CD14-positive monocyte (primary cell): ENCODE measurements around the gene SLC5A12. TPM values are rescaled to one million over a fixed set of nuclear protein-coding genes. Genes with fewer than 3 reads are reported as not detected.

Experiments used
- DNase-seq, 3 donors: peaks; one replicate each; pipeline ENCODE4 v3.0.0-alpha.2; 2011 to 2022
- H2AFZ ChIP-seq: 2 replicates; pipeline ENCODE4 v1.6.0; 2012; ENCODE audit warnings: mild to moderate bottlenecking, low read depth, low read length, inconsistent platforms; ENCODE audit not compliant: insufficient read depth, poor library complexity, severe bottlenecking
- H3K27ac ChIP-seq, 2 donors: 1 replicate in 1 of 2; 2 replicates in 1 of 2; pipeline ENCODE4 v1.5.1; 2012 to 2013; ENCODE audit warnings: low read length in 2 of 2, control low read depth in 1 of 2, inconsistent platforms in 1 of 2, low read depth in 1 of 2, mild to moderate bottlenecking in 1 of 2
- H3K27me3 ChIP-seq, 2 donors: one replicate each; pipeline versions ENCODE4 v1.6.0 to v1.6.1; 2011 to 2013; ENCODE audit warnings: low read length in 2 of 2; ENCODE audit not compliant: control insufficient read depth in 2 of 2, insufficient read depth in 2 of 2
- H3K36me3 ChIP-seq, 2 donors: replicated peaks in 1 of 2; 1 replicate in 1 of 2; 2 replicates in 1 of 2; pipeline versions ENCODE4 v1.5.1 to v1.6.1; 2012 to 2013; ENCODE audit warnings: low read length in 2 of 2, control low read depth in 1 of 2, inconsistent platforms in 1 of 2, mild to moderate bottlenecking in 1 of 2; ENCODE audit not compliant: insufficient read depth in 2 of 2, control insufficient read depth in 1 of 2
- H3K4me1 ChIP-seq, 2 donors: 1 replicate in 1 of 2; 2 replicates in 1 of 2; pipeline versions ENCODE4 v1.5.1 to v1.6.1; 2012 to 2013; ENCODE audit warnings: low read length in 2 of 2, control low read depth in 1 of 2, inconsistent platforms in 1 of 2, mild to moderate bottlenecking in 1 of 2, moderate library complexity in 1 of 2; ENCODE audit not compliant: insufficient read depth in 2 of 2, control insufficient read depth in 1 of 2
- H3K4me2 ChIP-seq: replicated peaks from 2 replicates; pipeline ENCODE3; 2012; ENCODE audit warnings: low read length, moderate library complexity, mild to moderate bottlenecking; ENCODE audit not compliant: poor library complexity, severe bottlenecking; ENCODE audit errors: extremely low read depth
- H3K4me3 ChIP-seq, 3 experiments: fragments of 200-600 bp in 1 of 3; sonication (generic) in 1 of 3; replicated peaks in 1 of 3; 1 replicate in 2 of 3; 2 replicates in 1 of 3; pipeline ENCODE4 v1.5.1; 2011 to 2013; ENCODE audit warnings: low read length in 3 of 3, mild to moderate bottlenecking in 3 of 3, control low read depth in 2 of 3, low read depth in 2 of 3, inconsistent platforms in 1 of 3, moderate library complexity in 1 of 3
- H3K79me2 ChIP-seq: 2 replicates; pipeline ENCODE4 v1.6.0; 2012; ENCODE audit warnings: mild to moderate bottlenecking, control low read depth, inconsistent platforms, low read length, moderate library complexity; ENCODE audit not compliant: insufficient read depth
- H3K9ac ChIP-seq: 2 replicates; pipeline ENCODE4 v1.6.0; 2017; ENCODE audit warnings: low read length, mild to moderate bottlenecking; ENCODE audit not compliant: insufficient read depth, poor library complexity, severe bottlenecking
- H3K9me3 ChIP-seq, 2 donors: replicated peaks in 1 of 2; 1 replicate in 1 of 2; 2 replicates in 1 of 2; pipeline versions ENCODE4 v1.5.1 to v1.6.1; 2012 to 2013; ENCODE audit warnings: low read length in 2 of 2, control low read depth in 1 of 2; ENCODE audit not compliant: control insufficient read depth in 1 of 2, insufficient read depth in 1 of 2
- H4K20me1 ChIP-seq: 2 replicates; pipeline ENCODE4 v1.6.0; 2012; ENCODE audit warnings: mild to moderate bottlenecking, low read length, control low read depth, moderate library complexity; ENCODE audit not compliant: insufficient read depth
- H3K27ac Mint-ChIP-seq, 7 donors: one replicate each; pipeline ENCODE4 v1.8.0; 2020; ENCODE audit warnings: mild to moderate bottlenecking in 7 of 7, mixed read lengths in 7 of 7, moderate library complexity in 6 of 7, inconsistent platforms in 2 of 7
- H3K27me3 Mint-ChIP-seq, 3 donors: one replicate each; pipeline ENCODE4 v1.8.0; 2021 to 2022; ENCODE audit warnings: low read depth in 3 of 3, mild to moderate bottlenecking in 3 of 3, mixed read lengths in 3 of 3, moderate library complexity in 3 of 3, inconsistent platforms in 1 of 3
- H3K36me3 Mint-ChIP-seq, 2 donors: one replicate each; pipeline ENCODE4 v1.8.0; 2020; ENCODE audit warnings: mixed read lengths in 2 of 2, inconsistent platforms in 1 of 2, mild to moderate bottlenecking in 1 of 2
- H3K4me1 Mint-ChIP-seq: one replicate; pipeline ENCODE4 v1.8.0; 2020; ENCODE audit warnings: mild to moderate bottlenecking, mixed read lengths
- H3K4me3 Mint-ChIP-seq, 2 donors: one replicate each; pipeline ENCODE4 v1.8.0; 2020; ENCODE audit warnings: mild to moderate bottlenecking in 2 of 2, mixed read lengths in 2 of 2, moderate library complexity in 1 of 2
- H3K9me3 Mint-ChIP-seq, 7 donors: one replicate each; pipeline ENCODE4 v1.8.0; 2020 to 2022; ENCODE audit warnings: mixed read lengths in 7 of 7, mild to moderate bottlenecking in 6 of 7, moderate library complexity in 6 of 7, inconsistent platforms in 2 of 7
- CTCF ChIP-seq: fragments of 200-600 bp; IDR thresholded peaks from one replicate; pipeline ENCODE4 v1.8.0; 2022; ENCODE audit warnings: antibody characterized with exemption, mild to moderate bottlenecking
- WGBS: methylation state at CpG from one replicate; pipeline ENCODE4 v1.1.5; 2013; ENCODE audit warnings: missing lambda C conversion rate; ENCODE audit not compliant: insufficient coverage; 5-methylcytosine and 5-hydroxymethylcytosine counted together
- intact Hi-C, 2 donors: fragments of 100-400 bp; cut with micrococcal nuclease; formaldehyde crosslinking; loops; one replicate each; pipeline versions ENCODE4 v1.15.0 to v1.15.1; 2023
- polyA plus RNA-seq, 3 donors: library from polyadenylated mRNA; depleted of rRNA in 1 of 3; unstranded in 2 of 3; stranded (reverse) in 1 of 3; fragments of 300-500 nt in 2 of 3; fragments of >200 nt in 1 of 3; fragmentation: Illumina TruSeq in 2 of 3; gene quantifications; 1 replicate in 2 of 3; 2 replicates in 1 of 3; pipeline ENCODE4 v1.2.3, GENCODE V29; 2012 to 2021

Gene SLC5A12
- polyA plus RNA-seq, 3 donors, result not detected

GRCh38 chr11:26632691-26633159 is 89.1 kb downstream of the SLC5A12 start:
- no peak overlapping the region for H3K27ac ChIP-seq
- TF ChIP-seq CTCF, result no peak
- no peaks in the 10 kb centered on the region for H3K27me3 ChIP-seq
- Mint-ChIP-seq H3K27me3 (no peaks in the 10 kb centered on the region), H3K4me1 (no peaks in the 10 kb centered on the region), H3K9me3 (peaks cover 0 to 2% (median 0%) of the 10 kb centered on the region in 7 donors), H3K4me3 (no peak overlapping the region), H3K27ac (no peak overlapping the region), H3K36me3 (no peaks in the 10 kb centered on the region)
- H4K20me1 ChIP-seq, result no peaks in the 10 kb centered on the region
- intact Hi-C loops, result no loop called here
- no peaks in the 10 kb centered on the region for H3K36me3 ChIP-seq
- no peak for DNase-seq
- no peaks in the 10 kb centered on the region for H3K9me3 ChIP-seq
- no peak overlapping the region for H2AFZ ChIP-seq
- no peak overlapping the region for H3K4me3 ChIP-seq
- no peaks in the 10 kb centered on the region for H3K79me2 ChIP-seq
- no peak overlapping the region for H3K4me2 ChIP-seq
- H3K9ac ChIP-seq, result no peak overlapping the region
- no CpG with 5 or more reads among the region's 2 CpGs for WGBS
- H3K4me1 ChIP-seq, result no peaks in the 10 kb centered on the region

GRCh38 chr11:26626346-26626745 is 95.5 kb downstream of the SLC5A12 start:
- no peaks in the 10 kb centered on the region for H3K36me3 ChIP-seq
- peaks cover 0 to 2% (median 0%) of the 10 kb centered on the region in 3 donors for H3K27me3 Mint-ChIP-seq
- H3K9me3 ChIP-seq, result no peaks in the 10 kb centered on the region
- intact Hi-C loops, result no loop called here
- no peak for DNase-seq
- no peak overlapping the region for H3K4me3 ChIP-seq
- no peaks in the 10 kb centered on the region for H3K4me1 Mint-ChIP-seq
- H3K4me3 Mint-ChIP-seq, result no peak overlapping the region
- H3K9me3 Mint-ChIP-seq, result peaks cover 0 to 2% (median 0%) of the 10 kb centered on the region in 7 donors
- no CpG with 5 or more reads among the region's 1 CpG for WGBS
- no peaks in the 10 kb centered on the region for H4K20me1 ChIP-seq
- no peaks in the 10 kb centered on the region for H3K4me1 ChIP-seq
- H3K9ac ChIP-seq, result no peak overlapping the region
- TF ChIP-seq CTCF, result no peak
- H3K36me3 Mint-ChIP-seq, result no peaks in the 10 kb centered on the region
- no peak overlapping the region for H2AFZ ChIP-seq
- H3K27me3 ChIP-seq, result no peaks in the 10 kb centered on the region
- no peak overlapping the region for H3K4me2 ChIP-seq
- H3K27ac ChIP-seq, result no peak overlapping the region
- H3K79me2 ChIP-seq, result no peaks in the 10 kb centered on the region
- H3K27ac Mint-ChIP-seq, result no peak overlapping the region
